Activated CD4-positive, alpha-beta T cell treated with anti-CD3 and anti-CD28 coated beads, Interleukin-2, amount 50 U/mL, for 24 hours (primary cell): ENCODE data around the gene CAV3.
"Not testable (repeated sequence)": the region's sequence is repeated elsewhere in the genome, so short reads cannot be mapped to it uniquely, and the experiment has no call there.

Source experiments
- DNase-seq, 2 donors: peaks; one replicate each; pipeline ENCODE4 v3.0.0-alpha.2; 2020; ENCODE audit warnings: low read depth in 1 of 2, low spot score in 1 of 2

The CAV3 gene

GRCh38 chr3:8733332-8734094 lies at the start of gene CAV3:
CAV3 (plus strand) TSS chr3:8733802; CDS start chr3:8733877, 75 bp downstream.
- DNase-seq = no peak

DNA sequence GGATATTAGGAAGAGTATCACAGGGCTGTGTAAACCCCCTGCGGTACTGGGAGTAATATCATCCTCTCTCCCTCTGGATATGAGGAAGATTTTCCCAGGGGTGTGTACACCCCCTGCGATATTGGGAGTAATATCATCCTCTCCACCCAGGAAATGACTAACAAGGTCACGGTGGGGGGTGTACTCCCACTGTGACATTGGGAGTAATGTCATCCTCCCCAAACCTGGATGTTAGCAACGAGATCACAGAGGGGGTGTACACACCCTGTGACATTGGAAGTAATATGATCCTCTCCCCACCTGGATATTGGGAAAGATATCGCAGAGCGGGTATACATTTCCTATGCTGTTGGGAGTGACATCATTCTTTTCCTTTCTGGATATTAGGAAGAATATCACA lies 48.6 kb upstream of the CAV3 start:
- DNase-seq = not testable (repeated sequence)

- not testable (repeated sequence) for DNase-seq
Observed at GRCh38 chr3:8691295-8691694, 42.3 kb upstream of the CAV3 start.

- DNase-seq = no peak
Observed at GRCh38 chr3:8702560-8702959, 31.0 kb upstream of the CAV3 start.

- DNase-seq = no peak
Observed at GRCh38 chr3:8705575-8705974, 28.0 kb upstream of the CAV3 start.

DNA sequence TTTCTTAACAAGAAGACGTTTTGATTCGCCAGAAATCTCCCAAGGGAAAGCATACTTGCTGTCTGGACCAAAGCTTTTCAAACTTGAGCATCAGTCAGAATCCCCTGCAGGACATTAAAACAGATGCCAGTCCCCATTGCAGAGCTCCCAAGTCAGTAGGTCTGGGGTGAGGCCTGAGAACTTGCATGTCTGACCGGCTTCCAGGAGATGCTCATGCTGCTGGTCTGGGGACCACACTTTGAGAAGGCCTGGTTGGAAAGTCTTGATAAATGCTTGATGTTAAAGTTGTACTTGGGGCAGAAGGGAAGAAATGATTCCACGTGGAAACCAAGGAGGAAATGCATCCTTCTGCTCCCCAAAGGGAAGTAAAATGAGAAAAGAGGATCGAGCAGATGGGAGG lies 24.3 kb upstream of the CAV3 start:
- no peak for DNase-seq

GRCh38 chr3:8709801-8710507 lies 23.6 kb upstream of the CAV3 start:
- no peak for DNase-seq

DNA sequence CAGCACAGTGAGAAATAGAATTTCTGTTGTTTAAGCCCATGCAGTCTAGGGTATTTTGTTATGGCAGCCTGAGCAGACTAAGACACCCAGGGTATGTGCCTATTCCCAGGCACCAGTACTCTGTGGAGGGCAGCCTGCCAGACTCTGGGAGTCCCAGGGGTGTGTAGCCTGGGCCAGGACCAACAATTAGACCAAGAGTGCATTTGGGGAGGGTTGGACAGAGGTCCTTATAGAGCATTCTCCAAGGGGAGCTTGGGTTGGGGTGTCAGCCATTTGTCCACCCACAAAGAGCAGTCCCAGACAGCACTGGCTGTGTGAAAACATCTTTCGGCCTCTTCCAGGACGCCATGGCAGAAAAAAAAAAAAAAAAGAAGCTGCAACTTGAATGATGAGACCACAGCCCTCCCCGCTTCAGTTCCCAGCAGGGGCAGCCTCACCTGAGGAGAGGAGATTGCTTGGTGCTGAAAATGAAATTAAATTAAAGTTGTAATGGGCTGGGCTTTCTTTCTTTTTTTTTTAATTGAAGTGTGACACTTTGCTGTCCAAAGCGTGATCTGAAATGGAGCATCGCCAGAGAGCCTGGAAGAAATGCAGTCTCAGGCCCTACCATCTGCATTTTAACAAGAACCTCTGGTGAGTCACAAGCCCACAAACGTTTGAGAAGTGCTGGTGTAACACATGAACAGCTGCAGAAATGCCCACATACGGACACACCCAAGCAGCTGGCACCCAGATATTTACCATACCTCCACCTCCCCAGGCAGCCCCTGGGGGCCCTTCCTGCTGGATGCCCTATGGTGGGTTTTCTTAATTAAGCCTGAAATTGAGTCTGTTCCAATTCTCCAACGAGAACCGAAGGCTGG lies 21.3 kb upstream of the CAV3 start:
- DNase-seq = no peak

DNA sequence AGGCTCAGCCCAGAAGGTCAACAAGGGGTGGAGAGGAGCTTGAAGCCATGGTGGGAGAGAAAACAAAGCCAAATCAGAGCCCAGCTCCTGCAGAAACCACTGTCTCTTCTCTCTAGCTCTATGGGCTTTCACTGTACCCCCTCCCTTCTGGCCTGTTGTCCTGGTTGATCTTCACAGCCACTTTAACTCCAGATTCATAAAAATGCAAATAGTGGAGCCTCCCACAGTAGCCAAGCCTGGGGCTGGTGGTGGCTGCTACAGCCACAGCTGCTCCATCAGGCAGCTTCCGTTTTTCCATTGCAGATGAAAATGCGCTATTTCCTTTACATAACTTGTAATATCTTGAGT lies 20.7 kb upstream of the CAV3 start:
- DNase-seq = no peak

- DNase-seq = no peak
Observed at GRCh38 chr3:8713901-8714759, 19.5 kb upstream of the CAV3 start.

DNA sequence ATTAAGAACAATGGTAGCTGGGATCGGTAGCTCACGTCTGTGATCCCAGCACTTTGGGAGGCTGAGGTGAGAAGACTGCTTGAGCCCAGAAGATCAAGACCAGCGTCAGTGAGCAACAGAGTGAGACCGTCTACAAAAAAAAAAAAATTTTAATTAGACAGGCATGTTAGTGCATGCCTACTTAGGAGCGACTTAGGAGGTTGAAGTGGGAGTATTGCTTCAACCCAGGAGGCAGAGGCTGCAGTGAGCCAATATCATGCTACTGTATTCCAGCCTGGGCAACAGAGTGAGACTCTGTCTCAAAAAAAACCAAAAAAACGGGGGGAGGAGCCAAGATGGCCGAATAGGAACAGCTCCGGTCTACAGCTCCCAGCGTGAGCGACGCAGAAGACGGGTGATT lies 17.8 kb upstream of the CAV3 start:
- not testable (repeated sequence) for DNase-seq

- no peak for DNase-seq
Observed at GRCh38 chr3:8722808-8723207, 10.8 kb upstream of the CAV3 start.

DNA sequence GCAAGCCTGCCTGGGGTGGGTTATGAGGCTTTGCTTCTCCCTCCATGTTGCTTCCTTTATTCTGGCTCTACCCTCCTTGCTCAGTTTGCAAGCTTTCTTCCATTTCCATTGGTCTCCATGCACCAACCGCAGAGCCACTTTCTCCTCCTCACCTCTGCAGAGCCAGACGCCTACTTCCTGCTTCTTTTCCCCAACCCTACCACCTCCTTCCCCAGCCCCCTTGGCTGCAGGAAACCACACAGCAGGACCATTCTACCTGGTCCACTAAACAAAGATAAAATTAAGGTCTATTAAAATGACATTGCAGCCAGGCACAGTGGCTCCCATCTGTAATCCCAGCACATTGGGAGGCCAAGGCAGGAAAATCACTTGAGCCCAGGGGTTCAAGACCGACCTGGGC lies 10.0 kb upstream of the CAV3 start:
- DNase-seq = no peak

- DNase-seq = no peak
Observed at GRCh38 chr3:8724108-8724752, 9.4 kb upstream of the CAV3 start.

DNA sequence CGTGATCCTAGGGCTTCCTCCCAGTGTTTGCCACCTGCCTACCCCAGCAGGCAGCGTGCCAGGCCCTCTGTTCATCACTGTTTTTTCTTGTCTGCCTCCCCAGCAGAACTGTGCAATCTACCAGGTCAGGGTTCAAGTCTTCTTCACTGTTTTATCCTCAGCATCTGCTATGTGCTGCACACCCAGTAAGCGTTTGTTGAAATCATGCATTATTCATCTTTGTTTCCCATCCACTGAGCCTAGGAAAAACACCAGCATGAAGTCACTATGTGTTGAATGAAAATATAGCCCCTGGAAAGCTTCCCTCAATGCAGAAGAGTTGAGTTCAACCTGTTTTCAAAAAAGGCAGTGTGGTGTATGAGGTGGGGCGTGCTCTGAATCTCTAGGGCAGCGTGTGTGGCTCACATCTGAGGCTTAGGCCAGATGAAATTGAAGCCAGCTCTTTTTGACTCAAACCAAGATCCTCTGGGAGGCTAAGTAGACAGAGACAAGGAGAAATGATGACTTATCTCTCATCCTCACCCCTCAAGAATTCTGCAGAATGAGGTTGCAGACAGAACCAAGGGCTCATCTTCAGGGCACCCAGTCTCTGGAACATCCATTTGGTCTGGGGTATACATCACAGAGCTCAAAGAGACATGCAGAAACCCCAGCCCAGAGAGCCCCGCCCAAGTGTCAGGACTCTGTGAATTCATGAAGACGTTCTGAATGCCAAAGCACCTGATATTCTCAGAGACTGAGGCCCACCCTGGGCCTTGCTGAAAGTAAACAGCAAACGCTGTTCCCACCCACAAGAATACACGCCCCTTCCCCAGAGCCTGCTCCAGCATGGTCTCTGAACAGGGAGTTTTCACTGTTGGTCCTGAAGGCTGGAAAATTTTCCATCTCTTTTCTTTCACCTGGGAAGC lies 5.7 kb upstream of the CAV3 start:
- DNase-seq = no peak

- DNase-seq = no peak
Observed at GRCh38 chr3:8729479-8729878, 4.1 kb upstream of the CAV3 start.

- no peak for DNase-seq
Observed at GRCh38 chr3:8730656-8731055, 2.9 kb upstream of the CAV3 start.

- no peak for DNase-seq
Observed at GRCh38 chr3:8732413-8732812, 1.2 kb upstream of the CAV3 start.

DNA sequence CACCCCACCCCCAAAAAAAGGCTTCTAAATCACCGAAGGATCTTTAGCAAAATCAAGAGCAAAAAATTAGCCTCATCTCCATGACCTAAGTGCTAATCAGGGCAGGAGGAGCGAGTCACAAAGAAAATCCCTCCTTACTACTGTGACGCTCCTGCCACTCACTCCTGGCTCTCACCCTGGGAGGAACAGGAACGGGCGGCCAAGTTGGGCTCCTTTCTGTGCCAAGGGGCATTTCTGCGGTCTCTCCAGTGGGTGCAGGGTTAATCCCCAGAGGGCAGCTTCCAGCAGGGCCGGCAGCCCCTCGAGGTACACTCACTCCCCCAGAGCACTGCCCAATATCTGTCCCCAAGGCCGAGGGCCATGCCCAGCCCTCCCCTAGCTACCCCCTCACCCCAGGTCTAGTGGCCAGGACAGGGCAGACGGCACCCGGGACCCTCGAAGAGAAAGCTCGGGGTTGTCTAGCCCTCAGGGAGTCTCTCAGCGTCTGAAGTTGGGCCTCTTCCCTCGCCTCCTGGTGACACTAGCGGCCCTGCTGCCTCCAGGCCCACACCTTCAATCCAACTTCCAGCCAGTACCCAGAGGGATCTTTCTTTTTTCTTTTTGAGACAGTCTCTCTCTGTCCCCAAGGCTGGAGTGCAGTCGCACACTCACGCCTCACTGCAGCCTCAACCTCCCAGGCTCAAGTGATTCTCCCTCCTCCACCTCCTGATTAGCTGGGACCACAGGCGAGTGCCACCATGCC lies 706 bp downstream of the CAV3 start:
- DNase-seq = no peak
